ENCODE data around the gene MSRB2.
"Not testable (repeated sequence)": the region's sequence is repeated elsewhere in the genome, so short reads cannot be mapped to it uniquely, and the experiment has no call there.

MSRB2 gene

DNA sequence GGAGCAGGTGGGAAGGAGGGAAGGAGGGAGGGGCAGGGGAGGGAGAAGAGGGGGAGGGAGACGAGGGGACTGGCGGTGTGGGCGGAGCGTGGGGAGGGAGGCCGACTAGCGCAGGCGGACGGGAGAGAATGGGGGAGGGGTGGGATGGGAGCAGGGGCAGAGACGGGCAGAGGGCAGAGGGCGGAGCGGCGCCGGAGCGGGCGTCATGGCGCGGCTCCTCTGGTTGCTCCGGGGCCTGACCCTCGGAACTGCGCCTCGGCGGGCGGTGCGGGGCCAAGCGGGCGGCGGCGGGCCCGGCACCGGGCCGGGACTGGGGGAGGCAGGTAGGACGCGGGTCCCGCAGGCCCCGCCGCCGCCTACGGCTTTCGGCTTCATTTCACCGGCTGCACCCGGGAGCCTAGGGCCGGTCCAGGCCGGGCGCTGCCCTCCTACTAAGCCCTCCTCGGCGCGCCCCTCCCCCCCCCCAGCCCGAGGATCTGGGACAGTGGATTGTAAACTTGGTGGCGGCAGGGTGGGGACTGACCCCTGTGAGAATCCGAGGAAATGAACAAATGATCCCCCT is at the start of gene MSRB2:
MSRB2 (plus strand) TSS at position 176 of the 562 bp plus-strand sequence; CDS start at position 206, 30 bp downstream.
- DNase-seq, result peak; percentile 61 to 73

DNA sequence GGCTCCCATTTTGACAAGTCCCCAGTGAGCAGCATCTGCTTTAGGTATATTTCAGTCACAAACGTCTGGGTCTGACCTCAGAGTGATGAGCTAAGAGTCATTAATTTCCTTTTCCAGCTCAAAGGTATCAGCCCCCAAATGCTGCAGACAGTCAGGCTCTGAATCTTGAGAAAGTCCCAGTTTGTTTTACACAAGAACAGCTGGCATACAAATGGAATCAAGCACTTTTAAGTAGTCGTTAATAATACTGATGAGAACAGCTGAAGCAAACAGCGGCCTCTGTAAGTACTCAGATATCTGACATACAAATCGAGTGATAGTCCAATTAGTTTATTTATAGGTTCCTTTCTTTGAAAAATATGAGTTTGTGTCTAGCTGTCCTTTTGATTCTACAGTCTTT is 49.4 kb upstream of the MSRB2 start:
- no peak for DNase-seq

DNA sequence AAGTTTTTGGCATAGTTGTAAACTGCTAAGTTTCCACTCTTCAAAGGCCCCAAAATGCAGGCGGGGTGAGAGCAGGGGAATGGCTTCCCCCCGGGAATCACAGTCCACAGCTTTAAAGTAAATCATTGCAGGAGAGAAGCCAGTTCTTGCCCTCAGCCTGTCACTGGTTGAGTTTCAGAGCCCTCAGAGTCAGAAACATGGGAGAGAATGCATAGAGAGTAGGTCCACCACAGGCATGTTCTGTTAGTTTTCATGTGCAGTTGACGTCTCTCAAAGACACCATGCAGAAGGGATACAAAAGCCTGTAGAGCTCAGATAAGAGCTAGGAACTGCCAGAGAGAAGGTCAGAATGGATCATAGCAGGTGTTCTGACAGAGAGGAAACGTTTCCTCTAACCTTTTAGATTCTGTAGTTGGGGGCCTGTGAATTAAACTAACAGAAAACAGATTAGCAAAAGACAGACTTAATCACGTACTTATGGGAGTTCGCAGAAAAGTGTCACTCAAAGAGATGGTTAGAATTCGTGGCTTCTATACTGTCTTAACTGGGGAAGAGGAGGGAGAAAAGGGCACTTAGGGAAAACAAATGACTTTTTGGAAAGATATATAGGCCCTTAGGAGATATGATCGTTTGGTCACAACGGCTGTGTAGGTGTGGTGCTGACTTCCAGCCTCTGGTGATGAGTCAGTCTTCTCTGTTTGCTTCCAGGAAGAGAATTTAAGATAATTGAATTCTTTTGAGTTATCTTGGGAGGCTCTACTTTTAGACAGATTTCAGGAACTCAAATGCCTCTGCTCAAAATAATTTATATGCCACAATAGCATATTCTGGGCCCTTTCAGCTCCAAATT is 48.0 kb upstream of the MSRB2 start:
- no peak for DNase-seq

DNA sequence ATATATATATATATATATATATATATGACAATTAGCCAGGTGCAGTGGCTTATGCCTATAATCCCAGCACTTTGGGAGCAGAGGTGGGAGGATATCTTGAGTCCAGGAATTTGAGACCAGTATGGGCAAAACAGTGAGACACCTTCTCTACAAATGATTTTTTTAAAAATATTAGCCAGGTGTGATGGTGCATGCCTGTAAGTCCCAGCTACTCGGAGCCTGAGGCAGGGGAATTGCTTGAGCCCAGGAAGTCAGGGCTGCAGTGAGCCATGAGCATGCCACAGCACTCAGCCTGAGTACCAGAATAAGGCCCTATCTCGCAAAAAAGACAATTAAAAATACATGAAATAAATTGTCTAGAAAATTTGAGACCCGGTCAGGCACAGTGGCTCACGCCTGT is 47.2 kb upstream of the MSRB2 start:
- DNase-seq, result no peak

DNA sequence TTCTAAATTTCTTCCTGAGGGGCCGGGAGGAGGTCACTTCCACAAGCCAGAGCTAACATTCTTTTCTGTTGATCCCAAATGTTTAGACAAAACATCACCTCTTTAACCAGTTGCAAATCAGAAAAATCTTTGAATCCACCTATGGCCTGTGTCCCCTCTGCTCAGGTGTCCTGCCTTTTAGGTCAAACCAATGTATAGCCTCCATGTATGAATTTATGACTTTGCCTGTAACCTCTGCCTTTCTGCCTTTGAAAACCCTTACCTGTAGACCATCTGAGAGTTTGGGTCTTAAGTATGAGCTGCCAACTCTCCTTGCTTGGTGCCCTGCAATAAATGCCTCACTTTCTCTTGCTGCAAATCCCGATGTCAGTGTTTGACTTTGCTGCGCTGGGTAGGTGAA is 44.1 kb upstream of the MSRB2 start:
- DNase-seq, result no peak

DNA sequence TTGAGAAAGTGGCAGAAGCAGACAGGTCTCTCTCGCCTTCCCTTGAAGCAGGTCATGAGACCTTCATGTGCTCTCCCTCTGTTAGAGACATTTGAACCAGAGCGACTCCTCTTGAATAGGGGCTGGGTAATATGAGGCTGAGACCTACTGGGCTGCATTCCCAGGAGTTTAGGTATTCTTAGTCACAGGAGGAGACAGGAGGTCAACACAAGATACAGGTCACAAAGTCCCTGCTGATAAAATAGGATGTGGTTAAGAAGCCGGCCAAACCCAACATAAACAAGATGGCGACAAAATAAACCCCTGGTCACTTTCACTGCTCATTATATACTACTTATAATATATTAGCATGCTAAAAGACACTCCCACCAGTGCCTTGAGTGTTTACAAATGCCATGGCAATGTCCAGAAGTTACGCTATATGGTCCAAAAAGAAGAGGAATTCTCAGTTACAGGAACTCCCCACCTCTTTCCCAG is 43.5 kb upstream of the MSRB2 start:
- no peak for DNase-seq

DNA sequence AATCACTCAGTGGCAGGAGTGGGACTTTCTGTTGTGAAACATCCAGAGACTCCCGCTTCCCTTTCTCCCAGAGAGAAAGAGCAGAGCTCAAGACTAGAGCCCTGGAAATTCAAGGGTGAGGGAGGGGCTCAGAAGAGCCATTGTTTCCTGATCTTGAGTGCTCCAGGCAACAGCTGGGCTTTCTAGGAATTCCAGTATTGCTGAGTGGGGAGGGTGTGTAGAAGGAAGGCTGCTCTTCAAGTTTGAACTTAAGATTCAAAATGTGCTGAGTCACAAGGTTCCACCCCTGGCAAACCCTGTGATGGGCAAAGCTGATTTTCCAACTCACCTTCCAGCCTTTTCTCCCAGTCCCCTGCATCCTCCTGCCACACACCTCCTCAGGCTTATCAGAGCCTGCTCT is 42.3 kb upstream of the MSRB2 start:
- no peak for DNase-seq

DNA sequence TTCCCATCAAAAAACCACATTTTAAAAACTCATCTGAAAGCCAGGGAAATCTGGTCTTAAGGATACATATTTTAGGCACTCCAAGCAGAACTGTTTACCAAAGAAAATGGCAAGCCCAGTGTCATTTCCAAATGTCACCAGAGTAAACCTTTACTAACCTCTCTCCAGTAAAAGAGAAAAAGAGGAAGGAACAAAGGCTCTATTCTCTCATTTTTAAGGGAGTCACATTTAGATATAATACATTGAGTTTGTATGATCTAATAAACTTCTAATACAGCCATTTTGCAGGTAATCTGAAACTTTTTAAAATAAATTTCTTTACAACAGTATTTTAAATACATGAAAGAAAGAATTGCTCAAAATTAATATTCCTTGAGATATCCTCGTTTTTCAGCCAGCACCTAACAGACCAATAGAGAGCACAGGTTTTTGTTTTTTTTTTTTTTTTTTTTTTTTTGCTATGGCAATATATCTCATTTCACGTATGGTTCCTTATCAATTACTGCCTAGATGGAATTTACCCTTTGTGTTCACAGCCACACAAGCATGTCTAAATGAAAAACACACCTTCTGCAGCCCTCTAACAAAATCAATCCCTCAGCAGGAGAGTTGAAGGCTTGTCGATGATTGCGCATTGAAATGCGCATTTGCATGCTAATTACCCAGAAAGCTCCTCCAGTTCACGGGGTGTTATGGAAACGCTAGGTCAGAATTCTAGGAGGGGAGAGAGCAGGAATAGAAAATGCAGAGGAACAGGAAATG is 39.8 kb upstream of the MSRB2 start:
- DNase-seq, result no peak

DNA sequence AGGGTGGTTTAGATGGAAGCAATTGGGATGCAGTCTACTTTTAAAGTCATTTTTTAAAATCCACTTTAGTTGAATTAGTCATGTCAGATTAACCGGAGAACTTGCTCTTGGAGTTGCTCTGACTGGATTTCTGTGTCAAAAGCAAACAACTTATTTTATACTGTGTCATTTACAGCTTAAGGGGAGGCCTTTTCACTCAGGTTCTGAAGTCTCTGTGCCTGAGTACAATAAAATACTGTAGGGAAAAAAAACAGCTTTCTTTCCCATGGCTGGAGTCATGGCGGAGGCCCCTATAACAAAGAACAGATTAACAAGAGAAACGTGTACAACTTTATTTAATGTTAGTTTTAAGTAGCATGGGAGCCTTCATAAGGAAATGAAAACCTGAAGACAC is 39.2 kb upstream of the MSRB2 start:
- DNase-seq, result no peak

DNA sequence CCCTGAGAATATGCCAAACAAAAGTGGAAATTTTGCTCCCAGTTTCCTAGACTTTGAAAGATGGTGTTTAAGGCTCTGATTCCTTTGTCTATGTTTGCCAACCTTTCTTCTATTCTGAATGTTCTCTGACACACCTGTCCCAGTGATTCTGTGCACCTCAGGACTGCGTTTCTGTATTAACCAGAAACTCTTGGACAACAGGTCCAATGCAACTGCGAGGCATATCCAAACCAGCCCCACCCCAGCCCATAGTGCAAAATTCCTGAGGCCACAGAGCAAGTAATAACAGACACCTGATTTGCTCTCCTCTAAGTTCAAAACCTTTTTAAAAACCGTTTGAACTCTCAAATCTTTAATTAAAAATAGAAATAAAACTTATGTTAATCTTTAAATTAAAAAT is 37.0 kb upstream of the MSRB2 start:
- no peak for DNase-seq

DNA sequence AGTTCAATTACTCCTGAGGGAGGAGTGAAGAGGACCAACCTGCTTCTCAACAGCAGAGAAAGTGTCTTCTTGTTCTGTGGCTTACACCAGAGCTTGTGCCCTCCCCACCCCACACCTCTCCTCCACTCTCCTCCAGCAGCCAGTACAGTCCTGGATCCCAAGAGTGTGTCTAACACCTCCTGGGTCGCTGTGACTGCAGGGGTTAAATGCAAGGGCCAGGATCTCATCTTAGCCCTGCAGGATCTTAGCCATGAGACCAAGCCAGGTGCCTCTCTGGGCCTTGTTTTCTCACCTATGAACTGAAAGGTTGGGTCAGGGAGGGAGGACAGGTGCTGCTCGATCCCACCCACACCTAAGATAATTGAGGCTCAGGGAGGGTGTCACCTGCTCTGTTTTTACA is 34.5 kb upstream of the MSRB2 start:
- no peak for DNase-seq

DNA sequence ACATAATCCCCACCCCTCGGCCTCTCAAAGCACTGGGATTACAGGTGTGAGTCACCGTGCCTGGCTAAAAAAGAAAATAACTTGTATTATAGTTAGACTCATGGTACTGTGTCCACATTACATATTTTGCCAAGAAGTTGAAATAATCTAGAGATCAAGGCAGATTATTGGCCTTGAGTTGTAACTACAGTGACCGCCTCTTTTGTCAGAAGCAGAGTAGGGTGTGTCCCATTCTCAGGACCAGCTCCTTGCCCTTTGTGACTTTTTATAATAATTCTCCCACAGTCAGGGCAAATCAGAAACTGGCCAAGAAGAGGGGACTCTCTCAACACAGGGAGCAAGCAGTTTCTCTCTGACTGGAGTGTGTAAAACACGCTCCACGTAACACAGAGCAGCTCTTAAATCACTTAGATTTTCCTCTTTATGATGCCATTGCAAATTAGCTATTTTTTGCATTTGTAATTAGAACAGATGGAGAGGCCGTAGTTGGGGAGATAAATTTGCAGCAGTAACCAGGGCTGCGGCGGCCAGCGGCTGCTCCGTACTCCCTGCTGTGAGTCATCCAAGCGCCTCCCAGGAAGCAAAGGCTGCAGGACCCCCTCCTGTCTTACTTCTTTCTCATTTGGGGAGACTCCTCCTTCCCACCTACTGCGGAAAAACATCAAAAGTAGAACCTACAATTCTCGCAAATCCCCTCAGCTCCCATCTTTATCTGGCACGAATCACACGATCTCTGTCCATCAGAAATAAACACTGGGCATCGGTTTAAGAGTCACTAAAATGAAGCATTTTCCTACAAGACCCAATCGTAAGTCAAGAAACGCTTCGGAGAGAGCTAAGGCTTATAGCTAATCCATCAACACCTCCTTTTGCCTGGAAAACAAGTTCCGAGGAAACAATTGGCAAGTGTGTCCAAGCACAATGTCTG is 32.1 kb upstream of the MSRB2 start:
- DNase-seq, result no peak

DNA sequence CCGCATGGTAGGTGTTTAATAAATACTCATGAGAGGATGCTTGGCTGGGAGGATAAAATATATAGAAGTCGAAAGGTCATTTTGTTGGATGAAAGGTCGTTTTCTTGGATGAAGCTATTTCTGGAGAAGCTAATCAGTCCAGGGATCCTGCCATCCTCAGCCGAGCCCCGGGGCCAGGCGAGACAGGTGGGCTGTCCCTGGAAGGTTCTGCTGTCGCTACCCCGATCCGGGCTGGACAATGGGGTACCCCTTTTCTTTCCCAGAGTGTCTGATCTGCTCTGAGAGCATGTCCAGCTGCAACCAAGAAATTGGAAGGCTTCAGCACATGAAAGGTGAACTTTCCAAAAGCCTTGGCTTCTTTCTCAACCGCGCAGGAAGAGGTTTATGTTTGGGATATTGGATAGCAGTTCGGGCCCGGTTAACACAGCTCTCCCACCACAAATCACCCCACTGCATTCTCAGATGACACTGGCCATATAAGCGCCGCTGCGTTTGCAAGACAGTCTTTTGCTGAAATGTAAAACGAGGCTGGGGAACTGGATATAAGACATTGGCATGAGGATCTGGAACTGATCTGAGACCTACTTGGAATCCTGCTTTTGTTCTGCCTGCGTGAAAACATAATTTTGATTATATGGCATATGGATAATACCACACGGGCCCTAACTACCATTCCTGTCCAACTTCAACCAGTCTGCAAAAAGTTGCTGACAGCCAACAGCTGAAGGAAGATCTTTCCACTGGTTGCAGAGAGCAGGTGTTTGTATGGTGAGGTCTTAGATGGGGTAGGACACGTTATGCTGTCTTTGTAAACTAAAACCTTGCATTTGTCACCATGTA is 31.2 kb upstream of the MSRB2 start:
- no peak for DNase-seq

DNA sequence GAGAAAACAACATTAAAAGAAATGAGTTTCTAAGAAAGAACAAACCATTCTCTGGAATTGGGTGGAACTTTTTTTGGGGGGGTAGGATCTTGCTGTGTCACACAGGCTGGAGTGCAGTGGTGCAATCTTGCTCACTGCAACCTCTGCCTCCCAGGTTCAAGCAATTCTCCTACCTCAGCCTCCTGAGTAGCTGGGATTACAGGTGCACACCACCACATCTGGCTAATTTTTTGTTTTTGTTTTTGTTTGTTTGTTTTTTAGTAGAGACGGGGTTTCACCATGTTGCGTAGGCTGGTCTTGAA is 30.6 kb upstream of the MSRB2 start:
- DNase-seq, result not testable (repeated sequence)

DNA sequence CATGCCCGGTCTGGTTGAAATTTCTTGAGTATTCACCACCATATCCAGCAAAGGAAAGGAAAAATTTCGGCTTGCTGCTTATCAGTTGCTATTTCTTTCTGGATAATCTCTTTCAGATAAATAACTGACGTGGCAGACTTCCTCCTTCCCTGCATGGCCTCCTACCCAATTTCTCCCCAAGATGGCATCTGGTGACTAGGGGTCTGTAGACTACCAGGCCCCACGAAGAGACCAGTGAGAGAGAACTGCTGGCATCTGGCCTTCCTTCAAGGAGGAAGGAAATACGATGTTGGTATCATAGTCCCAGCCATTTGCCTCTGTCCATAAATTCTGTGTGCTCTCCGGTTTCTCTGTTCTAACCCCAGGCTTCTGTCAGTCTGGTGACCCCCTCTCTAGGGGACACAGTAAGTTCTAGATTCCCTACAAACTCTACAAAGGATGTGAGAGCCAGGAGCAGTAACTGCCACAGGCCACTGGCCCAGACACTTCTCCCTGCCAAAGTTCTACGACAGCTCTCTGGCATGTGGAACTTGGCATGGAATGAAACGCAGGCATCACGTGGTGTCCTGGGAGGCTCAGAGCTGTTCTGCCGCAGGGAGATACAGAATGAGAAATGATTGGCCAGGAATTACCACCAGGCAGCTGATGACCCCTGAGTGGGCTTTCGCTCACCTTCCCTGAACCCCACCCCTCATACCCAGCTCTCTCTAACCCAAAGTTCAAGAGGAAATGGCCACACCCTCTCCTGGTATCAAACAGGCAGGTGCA is 30.0 kb upstream of the MSRB2 start:
- no peak for DNase-seq

DNA sequence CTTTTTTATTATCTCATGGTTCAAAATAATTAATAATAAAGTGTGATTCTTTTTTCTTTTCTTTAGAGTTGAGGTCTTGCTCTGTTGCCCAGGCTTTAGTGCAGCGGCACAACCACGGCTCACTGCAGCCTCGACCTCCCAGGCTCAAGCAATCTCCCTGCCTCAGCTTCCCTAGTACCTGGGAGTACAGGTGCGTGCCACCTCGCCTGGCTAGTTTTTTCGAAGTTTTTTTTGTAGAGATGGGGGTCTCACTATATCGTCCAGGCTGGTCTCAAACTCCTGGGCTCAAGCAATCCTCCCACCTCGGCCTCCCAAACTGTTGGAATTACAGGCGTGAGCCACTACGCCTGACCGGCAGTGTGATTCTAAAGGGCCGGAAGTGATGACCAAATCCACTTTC is 28.0 kb upstream of the MSRB2 start:
- no peak for DNase-seq

DNA sequence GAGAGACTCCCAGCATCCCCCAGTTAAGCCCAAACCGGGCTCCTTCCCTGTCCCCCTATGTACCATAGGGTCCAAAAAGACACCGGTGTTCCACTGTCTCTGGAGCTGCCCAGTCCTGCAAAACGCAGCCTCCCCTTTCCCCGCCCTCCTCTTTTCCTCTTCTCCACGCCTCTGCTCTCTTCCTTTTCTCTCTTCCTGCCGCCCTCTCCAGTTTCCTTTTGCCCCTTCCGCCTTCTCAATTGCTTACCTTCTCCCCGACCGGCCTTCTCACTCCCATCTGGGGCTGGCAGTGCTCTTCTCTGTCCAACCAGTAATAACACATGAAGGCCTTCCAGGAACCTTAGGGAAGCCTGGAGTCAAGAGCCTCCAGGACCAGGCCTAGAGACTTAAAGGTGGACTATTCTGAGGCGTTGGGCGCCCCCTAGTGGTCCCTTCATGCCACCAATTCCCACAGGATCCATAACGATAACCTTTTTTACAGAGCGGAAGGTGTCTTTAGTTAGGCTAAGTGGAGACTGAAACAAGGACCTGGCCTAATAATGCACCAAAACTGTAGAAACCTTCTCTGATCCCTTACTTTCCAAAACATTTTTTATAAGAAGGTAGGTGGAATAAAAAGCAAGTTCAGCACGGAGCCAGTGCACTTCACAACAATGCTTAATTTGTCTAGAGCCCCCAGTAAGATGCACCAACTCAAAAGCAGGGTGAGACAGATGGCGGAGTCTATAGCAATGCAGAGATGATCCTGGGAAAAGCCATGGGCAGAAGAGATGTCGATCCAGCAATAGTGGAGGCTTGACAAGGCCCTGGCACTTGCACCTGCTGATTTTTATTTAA is 27.2 kb upstream of the MSRB2 start:
- peak; percentile 9 to 24 for DNase-seq

DNA sequence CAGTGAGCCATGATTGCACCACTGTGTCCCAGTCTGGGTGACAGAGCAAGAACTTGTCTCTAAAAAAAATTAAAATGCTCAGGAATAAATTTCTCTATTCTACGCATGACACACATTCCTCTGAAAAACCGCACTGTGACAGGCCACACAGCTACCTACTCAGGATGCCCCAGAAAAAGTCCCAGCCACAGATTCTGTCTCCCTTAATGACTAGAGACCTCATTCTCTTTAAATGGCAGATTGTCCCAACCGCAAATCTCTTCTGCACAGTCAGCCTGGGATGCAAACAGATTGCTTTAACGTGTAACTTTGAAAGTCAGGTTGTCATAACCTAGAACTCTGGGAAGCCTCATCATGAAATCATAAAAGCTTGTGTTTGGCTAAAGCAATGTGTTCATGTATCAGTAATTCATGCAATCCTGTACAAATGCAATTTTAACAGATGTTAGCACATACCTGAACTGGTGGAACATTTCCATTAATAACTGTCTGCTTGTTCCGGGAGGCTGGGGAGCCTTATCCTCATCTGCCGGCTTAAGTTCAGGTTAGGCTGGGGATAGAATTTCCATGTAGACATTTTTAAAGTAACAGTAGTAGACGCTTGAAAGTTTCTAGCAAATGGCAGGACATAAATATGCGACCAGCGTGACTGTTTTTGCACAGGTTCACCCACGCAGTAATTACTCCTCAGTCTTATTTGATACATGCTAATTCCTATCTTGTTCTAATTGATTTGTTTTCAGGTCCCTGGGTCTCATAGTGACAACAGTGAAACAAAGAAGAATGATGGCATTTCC is 26.2 kb upstream of the MSRB2 start:
- DNase-seq, result no peak
